Stimulated activated naive B cell treated with anti-CD40 and anti-IgM and Interleukin-4, amounts not matched to agents 10 μg/mL and 1 μg/mL and 100 μg/mL, for 72 hours (primary cell): Measurements from ENCODE around the gene CACNA1S.

Experiments used
- ATAC-seq, 2 donors: fragments of 150-1000 bp; cut with Tn5 transposase; replicated peaks; 2 replicates each; pipeline ENCODE4 v1.10.0; 2021; ENCODE audit warnings: moderate library complexity in 1 of 2
- DNase-seq: peaks from one replicate; pipeline ENCODE4 v3.0.0; 2021
- H3K27ac Mint-ChIP-seq: one replicate; pipeline ENCODE4 v1.8.0; 2022; ENCODE audit warnings: mild to moderate bottlenecking, mixed read lengths
- H3K27me3 Mint-ChIP-seq, 2 donors: one replicate each; pipeline ENCODE4 v1.8.0; 2022; ENCODE audit warnings: mixed read lengths in 2 of 2
- H3K36me3 Mint-ChIP-seq, 2 donors: one replicate each; pipeline ENCODE4 v1.8.0; 2022; ENCODE audit warnings: mixed read lengths in 2 of 2, mild to moderate bottlenecking in 1 of 2
- H3K4me1 Mint-ChIP-seq, 2 donors: one replicate each; pipeline ENCODE4 v1.8.0; 2022; ENCODE audit warnings: mixed read lengths in 2 of 2, mild to moderate bottlenecking in 1 of 2
- H3K4me3 Mint-ChIP-seq, 2 donors: one replicate each; pipeline ENCODE4 v1.8.0; 2022; ENCODE audit warnings: mild to moderate bottlenecking in 2 of 2, mixed read lengths in 2 of 2, moderate library complexity in 1 of 2
- H3K9me3 Mint-ChIP-seq, 2 donors: one replicate each; pipeline ENCODE4 v1.8.0; 2022; ENCODE audit warnings: mixed read lengths in 2 of 2, mild to moderate bottlenecking in 1 of 2

Gene CACNA1S

DNA sequence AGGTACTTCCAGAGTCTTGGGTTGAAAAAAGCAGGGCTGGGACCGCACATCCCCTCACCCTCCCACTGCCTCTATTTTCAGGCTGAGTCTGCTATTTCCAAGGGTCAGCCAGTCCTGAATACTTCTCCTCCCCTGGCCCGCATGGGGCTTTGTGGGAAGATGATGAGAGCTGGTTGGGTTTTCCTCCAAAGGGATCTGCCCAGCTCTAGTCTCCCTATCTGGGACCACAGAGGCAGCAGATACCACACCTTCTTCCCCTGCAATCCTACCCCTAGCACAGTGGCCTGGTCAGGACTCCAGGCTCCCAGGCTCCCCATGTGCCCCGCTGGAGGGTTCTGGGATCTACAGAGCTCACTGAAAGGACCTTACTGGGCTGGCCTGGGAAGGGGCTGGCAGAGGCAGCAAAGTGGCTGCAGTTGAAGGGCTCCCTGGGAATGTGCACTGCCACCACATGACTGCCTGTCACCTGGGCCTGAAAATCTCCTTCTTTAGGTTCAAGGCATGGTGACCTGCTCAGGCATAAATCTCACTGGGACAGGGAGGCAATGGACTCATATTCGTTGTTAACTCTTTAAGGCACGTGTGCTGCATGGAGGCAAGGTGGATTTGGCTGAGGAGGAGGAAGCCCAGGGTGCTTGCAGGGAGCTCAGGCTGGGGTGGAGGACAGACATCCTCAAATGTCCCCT, 13.1 kb downstream of the CACNA1S start:
- no peaks in the 10 kb centered on the region for H3K36me3 Mint-ChIP-seq
- no peaks in the 10 kb centered on the region for H3K9me3 Mint-ChIP-seq

DNA sequence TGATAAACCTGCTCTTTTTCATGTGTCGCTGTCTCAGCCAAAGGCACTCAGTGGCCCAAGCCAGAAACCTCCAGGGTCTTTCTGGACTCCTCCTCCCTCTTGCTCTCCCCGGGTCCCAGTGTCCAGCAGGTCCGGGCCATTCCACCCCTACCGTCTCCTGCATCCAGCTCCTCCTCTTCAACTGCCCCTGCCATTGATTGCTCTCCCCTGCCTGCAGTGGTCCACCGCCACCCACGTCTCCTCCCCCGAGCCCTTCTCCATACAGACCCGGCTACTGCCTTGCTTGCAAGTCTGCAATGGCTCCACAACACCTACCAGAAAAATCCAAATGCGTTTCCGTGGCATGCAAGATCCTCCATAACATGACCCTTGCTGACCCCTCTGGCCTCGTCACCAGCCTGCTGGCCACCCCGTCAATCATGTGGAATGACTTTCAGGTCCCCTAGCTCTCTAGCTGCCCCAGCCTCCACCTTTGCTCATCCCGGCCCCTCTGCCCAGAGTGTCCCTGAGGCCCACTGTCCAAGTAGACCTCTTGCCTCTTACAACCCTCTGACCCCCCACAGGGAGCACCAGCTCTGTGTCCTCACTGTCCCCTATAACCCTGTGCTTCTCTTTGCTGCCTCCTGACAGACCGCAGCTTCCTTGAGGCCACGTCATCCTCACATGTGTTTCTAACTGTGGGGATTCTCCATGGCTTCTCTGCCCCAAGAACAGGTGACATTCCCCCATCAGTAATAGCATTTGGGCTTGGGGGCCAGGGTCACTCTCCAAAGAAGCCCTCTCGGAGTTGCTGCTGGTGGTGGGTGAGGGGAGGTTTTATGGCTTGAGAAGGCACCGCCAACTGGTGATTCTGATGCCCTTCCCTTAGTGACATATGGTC, 15.0 kb downstream of the CACNA1S start:
- DNase-seq (no peak), ATAC-seq (no peak)
- Mint-ChIP-seq H3K27me3 (peaks cover 4 to 6% of the 10 kb centered on the region in 2 donors), H3K27ac (no peak overlapping the region), H3K36me3 (no peaks in the 10 kb centered on the region), H3K9me3 (no peaks in the 10 kb centered on the region), H3K4me3 (no peak overlapping the region), H3K4me1 (peaks cover 3 to 7% of the 10 kb centered on the region in 2 donors)

More for the DNA sequence above, 13.1 kb downstream of the CACNA1S start:
- no peak overlapping the region for H3K4me3 Mint-ChIP-seq
- peaks cover 4 to 6% of the 10 kb centered on the region in 2 donors for H3K27me3 Mint-ChIP-seq
- peaks cover 3 to 7% of the 10 kb centered on the region in 2 donors for H3K4me1 Mint-ChIP-seq
- no peak overlapping the region for H3K27ac Mint-ChIP-seq
- DNase-seq, result no peak
- ATAC-seq, result no peak

DNA sequence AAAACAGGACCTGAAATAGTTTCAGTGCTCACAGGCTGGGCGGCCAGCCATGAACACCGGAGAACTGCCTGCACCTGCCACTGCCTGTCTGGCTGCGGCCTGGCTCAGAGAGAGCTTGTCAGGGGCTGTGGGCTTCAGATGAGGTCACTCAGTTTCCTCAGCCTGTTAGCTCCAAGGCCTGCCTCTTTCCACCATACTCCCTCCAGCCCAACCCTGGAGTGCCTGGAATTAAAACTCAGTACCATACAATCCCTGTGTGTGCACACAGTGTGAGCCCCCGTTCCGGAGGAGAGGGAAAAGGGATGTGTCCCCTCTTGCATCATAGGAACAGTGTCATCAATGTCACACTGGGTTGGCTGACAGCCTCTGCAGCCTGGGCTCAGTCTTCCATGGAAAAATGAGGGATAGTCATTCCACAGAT, 16.2 kb downstream of the CACNA1S start:
- ATAC-seq, result peak; percentile 89 to 94
- no peak overlapping the region for H3K27ac Mint-ChIP-seq
- H3K4me3 Mint-ChIP-seq, result no peak overlapping the region
- H3K4me1 Mint-ChIP-seq, result peaks cover 3 to 7% of the 10 kb centered on the region in 2 donors
- DNase-seq, result peak; percentile 15
- no peaks in the 10 kb centered on the region for H3K36me3 Mint-ChIP-seq
- H3K27me3 Mint-ChIP-seq, result peaks cover 4 to 15% of the 10 kb centered on the region in 2 donors
- no peaks in the 10 kb centered on the region for H3K9me3 Mint-ChIP-seq

DNA sequence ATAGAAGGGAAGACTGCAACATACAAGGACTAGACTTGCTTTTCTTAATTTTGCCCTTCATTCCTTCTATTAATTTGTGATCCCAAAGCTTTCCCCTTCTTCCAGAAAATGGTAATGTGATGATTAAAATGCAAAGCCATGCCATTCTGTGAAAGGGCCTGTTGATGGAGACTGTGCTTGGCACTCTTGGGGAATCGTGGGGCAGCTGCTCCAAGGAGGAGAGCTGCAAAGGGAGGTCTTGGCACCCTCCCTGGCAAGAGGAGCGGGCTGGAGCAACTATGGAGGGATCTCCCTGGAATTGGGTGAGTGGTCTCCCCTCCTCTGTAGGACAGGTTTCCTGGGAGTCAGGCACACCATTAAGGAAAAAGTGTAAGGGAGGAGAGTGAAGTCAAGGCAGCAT, 16.6 kb downstream of the CACNA1S start:
- no peaks in the 10 kb centered on the region for H3K36me3 Mint-ChIP-seq
- H3K9me3 Mint-ChIP-seq, result no peaks in the 10 kb centered on the region
- no peak for DNase-seq
- H3K4me1 Mint-ChIP-seq, result peaks cover 3 to 7% of the 10 kb centered on the region in 2 donors
- H3K4me3 Mint-ChIP-seq, result no peak overlapping the region
- H3K27ac Mint-ChIP-seq, result no peak overlapping the region
- peaks cover 4 to 15% of the 10 kb centered on the region in 2 donors for H3K27me3 Mint-ChIP-seq
- ATAC-seq, result no peak

DNA sequence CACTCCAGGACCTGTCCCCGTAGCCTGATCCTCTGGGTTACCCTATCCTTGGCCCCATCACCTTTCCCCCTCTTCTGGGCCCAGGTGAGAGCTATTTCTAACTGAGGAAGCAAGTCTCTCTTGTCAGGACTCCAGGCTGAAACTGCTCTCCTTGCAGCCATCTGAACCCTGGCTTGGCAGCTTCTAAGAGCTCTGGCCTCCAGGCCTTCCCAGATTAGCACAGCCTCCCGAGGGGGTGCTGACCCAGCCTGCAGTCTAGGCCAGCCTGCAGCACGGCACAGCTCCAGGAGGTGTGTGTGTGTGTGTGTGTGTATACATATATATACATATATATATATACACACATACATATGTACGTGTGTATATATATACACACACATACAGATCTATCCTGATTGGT, 17.4 kb downstream of the CACNA1S start:
- Mint-ChIP-seq H3K27ac (no peak overlapping the region), H3K4me3 (no peak overlapping the region), H3K36me3 (no peaks in the 10 kb centered on the region), H3K27me3 (peaks cover 4 to 15% of the 10 kb centered on the region in 2 donors), H3K4me1 (peaks cover 3 to 7% of the 10 kb centered on the region in 2 donors), H3K9me3 (no peaks in the 10 kb centered on the region)
- DNase-seq (no peak), ATAC-seq (no peak)

DNA sequence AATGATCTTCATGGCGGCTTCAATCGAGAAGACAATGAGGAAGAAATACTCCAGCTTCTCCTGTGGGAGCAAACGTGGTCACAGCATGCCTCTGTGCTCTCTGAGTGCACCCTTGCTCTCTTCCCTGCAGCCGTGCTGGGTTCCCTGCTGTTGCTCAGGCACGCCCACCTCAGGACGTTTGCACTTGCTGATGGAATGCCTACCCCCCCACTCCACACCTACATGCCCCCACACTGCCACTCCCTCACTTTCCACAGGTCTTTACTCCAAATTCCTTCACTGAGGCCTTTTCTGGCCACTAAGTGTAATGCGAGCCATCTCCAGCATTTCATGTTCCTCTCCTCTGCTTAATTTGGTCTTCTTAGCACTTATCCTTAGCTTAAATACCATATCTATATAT, 18.3 kb downstream of the CACNA1S start:
- H3K9me3 Mint-ChIP-seq, result no peaks in the 10 kb centered on the region

DNA sequence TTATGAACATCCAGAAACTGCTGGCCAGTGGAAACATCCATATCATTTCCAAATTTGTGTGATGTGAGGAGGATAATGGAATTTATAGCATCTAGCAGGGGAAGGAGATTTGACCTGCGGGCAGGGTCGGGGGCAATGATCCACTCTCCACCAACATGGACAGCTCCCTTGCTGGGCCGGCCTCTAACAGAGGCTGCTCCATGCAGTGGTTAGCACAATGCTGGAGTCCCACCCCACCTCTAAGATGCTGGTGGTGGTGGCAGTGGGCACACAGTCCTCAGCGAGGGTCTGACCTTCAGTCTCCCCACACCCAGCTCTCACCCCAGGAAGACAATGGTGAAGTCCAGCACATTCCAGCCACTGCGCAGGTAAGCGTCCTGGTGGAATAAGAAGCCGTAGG, 18.7 kb downstream of the CACNA1S start:
- H3K4me1 Mint-ChIP-seq, result peaks cover 3 to 7% of the 10 kb centered on the region in 2 donors
- ATAC-seq (no peak), DNase-seq (no peak)
- no peak overlapping the region for H3K27ac Mint-ChIP-seq
- H3K9me3 Mint-ChIP-seq, result no peaks in the 10 kb centered on the region
- peaks cover 4 to 22% of the 10 kb centered on the region in 2 donors for H3K27me3 Mint-ChIP-seq
- H3K4me3 Mint-ChIP-seq, result no peak overlapping the region
- no peaks in the 10 kb centered on the region for H3K36me3 Mint-ChIP-seq

More for the DNA sequence above, 18.3 kb downstream of the CACNA1S start:
- no peaks in the 10 kb centered on the region for H3K36me3 Mint-ChIP-seq
- peaks cover 4 to 22% of the 10 kb centered on the region in 2 donors for H3K27me3 Mint-ChIP-seq
- H3K4me3 Mint-ChIP-seq, result no peak overlapping the region
- ATAC-seq (no peak), DNase-seq (no peak)
- H3K27ac Mint-ChIP-seq, result no peak overlapping the region
- H3K4me1 Mint-ChIP-seq, result peaks cover 3 to 7% of the 10 kb centered on the region in 2 donors

DNA sequence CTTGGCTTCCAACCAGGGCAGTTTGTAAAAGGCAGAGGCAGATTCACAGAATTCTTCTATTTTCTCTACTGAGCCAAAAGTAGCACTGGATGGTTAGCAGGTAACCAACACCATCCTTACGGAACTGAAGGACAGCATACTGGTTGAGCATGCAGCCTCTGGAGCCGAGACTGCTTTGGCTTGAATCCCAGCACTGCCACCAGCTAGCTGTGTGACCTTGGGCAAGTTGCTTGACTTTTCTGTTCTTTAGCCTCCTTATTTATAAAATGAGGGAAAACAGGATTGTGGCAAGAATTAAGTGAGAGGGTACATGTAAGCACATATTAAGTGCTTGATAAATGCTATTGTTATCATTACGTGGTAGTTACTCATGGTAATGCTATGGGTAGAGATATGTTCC, 19.5 kb downstream of the CACNA1S start:
- peaks cover 3 to 7% of the 10 kb centered on the region in 2 donors for H3K4me1 Mint-ChIP-seq

DNA sequence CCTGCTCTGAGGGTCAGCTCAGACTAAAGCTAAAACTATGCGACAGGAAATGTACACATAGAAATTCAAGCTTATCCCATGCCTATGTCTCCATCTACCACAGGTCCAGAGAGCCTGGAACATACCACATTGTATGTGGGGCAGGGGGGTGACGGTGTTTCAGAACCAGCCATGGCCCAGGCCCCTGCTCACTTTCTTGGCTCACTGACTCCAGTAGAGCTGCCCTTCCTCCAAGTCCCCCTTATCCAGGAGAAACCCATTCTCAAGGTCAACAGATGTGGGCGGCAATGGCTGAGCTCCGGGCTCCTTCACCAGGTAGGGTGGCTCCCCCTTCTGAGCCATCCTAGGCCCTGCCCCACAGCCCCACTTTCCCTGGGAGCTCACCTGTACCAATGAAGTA, 21.0 kb downstream of the CACNA1S start:
- peaks cover 3 to 7% of the 10 kb centered on the region in 2 donors for H3K4me1 Mint-ChIP-seq
- no peak overlapping the region for H3K27ac Mint-ChIP-seq
- H3K36me3 Mint-ChIP-seq, result no peaks in the 10 kb centered on the region
- ATAC-seq, result no peak
- peaks cover 8 to 27% of the 10 kb centered on the region in 2 donors for H3K27me3 Mint-ChIP-seq
- no peak overlapping the region for H3K4me3 Mint-ChIP-seq
- no peaks in the 10 kb centered on the region for H3K9me3 Mint-ChIP-seq
- DNase-seq, result no peak

More for the DNA sequence above, 19.5 kb downstream of the CACNA1S start:
- DNase-seq (no peak), ATAC-seq (no peak)
- H3K9me3 Mint-ChIP-seq, result no peaks in the 10 kb centered on the region
- H3K4me3 Mint-ChIP-seq, result no peak overlapping the region
- H3K27me3 Mint-ChIP-seq, result peaks cover 9 to 28% of the 10 kb centered on the region in 2 donors
- no peaks in the 10 kb centered on the region for H3K36me3 Mint-ChIP-seq
- no peak overlapping the region for H3K27ac Mint-ChIP-seq

DNA sequence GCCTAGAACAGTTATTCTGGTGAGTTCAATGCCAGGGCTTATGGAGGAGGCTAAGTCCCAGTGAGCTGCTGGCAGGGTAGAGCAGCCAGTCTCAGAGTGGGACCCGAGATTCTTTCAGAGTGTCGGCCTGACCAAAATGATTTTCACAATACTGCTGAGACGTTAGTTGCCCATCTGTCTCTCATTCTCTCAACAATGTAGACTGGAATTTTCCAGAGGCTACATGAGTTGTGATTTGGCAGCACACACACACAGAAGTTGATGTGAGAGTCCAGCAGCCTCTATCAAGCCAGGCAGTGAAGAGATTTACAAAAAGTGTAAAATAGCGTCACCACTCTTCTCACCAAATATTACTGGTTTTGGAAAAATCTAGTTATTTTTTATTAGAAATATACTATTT, 21.7 kb downstream of the CACNA1S start:
- Mint-ChIP-seq H3K9me3 (no peaks in the 10 kb centered on the region), H3K4me1 (peaks cover under 1% of the 10 kb centered on the region in 2 donors), H3K36me3 (no peaks in the 10 kb centered on the region), H3K27me3 (peaks cover 8 to 27% of the 10 kb centered on the region in 2 donors), H3K4me3 (no peak overlapping the region), H3K27ac (no peak overlapping the region)
- no peak for ATAC-seq
- DNase-seq, result no peak

DNA sequence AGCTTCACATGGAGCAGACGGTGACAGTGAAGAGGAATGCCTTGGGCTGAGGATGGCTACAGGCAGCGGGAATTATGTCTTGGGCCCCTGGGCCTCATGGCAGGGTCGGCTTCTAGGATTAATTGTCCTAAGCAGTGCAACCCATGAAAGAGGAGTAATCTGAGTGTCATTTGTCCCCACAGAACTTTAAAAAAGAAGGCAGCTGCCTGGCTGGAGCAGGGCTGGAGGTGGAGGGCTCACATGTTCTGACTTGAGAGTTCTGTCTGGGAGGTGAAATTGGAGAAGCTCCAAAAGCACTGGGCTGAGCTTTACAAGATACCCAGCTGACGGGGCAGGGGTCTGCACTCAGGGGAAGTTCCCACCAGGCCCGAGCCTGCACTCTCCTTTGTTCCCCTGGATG, 22.6 kb downstream of the CACNA1S start:
- ATAC-seq (no peak), DNase-seq (no peak)
- peaks cover 8 to 34% of the 10 kb centered on the region in 2 donors for H3K27me3 Mint-ChIP-seq
- H3K4me1 Mint-ChIP-seq, result no peaks in the 10 kb centered on the region
- H3K36me3 Mint-ChIP-seq, result no peaks in the 10 kb centered on the region
- no peaks in the 10 kb centered on the region for H3K9me3 Mint-ChIP-seq
- H3K27ac Mint-ChIP-seq, result no peak overlapping the region
- no peak overlapping the region for H3K4me3 Mint-ChIP-seq

DNA sequence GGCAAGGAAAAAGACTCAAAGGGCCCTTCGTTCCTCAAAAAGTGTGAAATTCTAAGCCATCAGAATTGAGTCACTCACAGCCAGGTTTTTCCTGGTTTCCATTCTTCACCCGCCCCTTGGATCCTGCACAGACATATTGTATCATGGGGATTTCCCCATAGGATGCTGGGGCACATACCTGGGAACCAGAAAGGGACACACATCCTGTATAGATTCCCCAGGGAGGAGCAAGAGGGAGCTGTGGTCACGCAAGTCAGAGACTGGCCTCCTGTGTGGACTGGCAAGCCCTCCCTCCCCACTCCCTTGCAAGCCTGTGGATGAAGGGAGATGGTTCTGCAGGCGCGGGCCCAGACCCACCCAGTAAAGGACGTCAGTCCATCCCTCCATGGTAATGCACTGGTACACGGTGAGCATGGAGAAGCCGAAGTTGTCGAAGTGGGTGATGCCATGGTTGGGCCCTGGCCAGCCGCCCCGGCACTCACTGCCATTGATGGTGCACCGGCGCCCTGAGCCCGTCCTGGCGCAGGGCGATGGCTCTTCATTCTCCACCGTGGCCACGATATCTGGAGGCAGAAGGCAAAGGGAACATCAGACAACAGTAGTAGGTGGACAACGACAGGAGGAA, 23.2 kb downstream of the CACNA1S start:
- DNase-seq, result no peak
- no peak for ATAC-seq

DNA sequence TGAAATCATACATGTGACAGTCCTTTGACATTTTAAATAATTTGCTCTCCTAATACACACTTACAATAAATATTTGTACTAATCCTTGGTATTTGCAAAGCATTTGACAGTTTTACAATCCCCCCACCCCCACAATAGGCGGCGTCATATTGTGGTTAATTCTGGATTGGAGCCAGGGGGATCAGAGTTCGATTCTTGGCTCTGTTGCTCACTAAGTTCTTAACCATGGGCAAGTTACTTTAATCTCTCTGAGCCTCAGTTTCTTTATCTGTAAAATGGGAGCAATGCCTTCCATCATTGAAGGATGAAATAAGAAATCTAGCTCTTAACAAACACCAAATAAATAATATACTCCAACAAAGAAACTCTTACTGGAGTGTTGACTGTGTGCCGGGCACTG, 23.8 kb downstream of the CACNA1S start:
- ATAC-seq, result no peak
- DNase-seq, result no peak
- peaks cover 12 to 36% of the 10 kb centered on the region in 2 donors for H3K27me3 Mint-ChIP-seq
- no peak overlapping the region for H3K27ac Mint-ChIP-seq
- no peaks in the 10 kb centered on the region for H3K9me3 Mint-ChIP-seq
- no peaks in the 10 kb centered on the region for H3K36me3 Mint-ChIP-seq
- H3K4me1 Mint-ChIP-seq, result no peaks in the 10 kb centered on the region
- H3K4me3 Mint-ChIP-seq, result no peak overlapping the region

More for the DNA sequence above, 23.2 kb downstream of the CACNA1S start:
- H3K27me3 Mint-ChIP-seq, result peaks cover 12 to 36% of the 10 kb centered on the region in 2 donors
- no peak overlapping the region for H3K27ac Mint-ChIP-seq
- H3K4me3 Mint-ChIP-seq, result no peak overlapping the region
- H3K4me1 Mint-ChIP-seq, result no peaks in the 10 kb centered on the region
- no peaks in the 10 kb centered on the region for H3K36me3 Mint-ChIP-seq
- H3K9me3 Mint-ChIP-seq, result no peaks in the 10 kb centered on the region

DNA sequence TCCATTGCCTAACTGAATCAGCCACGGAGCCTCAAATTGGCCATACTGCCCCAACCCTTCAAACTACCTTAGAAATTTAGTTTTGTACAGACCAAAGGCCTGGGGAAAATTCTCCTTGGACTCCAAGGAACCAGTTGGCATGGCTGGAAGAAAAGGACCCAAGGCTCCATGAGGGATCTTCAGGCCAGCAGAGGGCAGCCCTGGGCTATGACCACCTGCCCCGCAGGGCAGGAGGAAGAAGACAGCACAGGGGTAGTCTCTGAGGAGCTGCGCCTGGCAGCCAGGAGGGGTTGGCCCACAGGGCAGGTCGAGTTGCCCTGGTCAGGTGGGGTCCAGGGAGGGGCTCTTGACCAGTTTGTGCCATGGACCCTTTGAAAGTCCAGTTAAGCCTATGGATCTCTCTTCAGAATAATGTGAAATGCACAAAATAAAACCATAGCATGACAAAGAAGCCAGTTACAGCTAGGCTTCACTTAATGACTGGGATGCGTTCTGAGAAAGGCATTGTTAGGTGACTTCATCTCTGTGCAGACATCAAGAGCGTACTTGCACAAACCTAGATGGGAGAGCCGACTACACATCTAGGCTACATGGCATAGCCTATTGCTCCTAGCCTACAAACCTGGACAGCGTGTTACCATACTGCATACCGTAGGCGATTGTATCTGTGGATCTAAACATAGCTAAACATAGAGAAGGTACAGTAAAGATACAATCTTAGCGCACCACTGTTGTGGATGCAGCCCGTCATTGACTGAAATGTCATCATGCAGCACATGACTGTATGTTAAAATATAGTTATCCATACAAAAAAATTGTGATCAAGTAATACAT, 26.1 kb downstream of the CACNA1S start:
- ATAC-seq, result peak; percentile 69 to 75
- Mint-ChIP-seq H3K9me3 (no peaks in the 10 kb centered on the region), H3K4me1 (no peaks in the 10 kb centered on the region), H3K4me3 (no peak overlapping the region), H3K36me3 (no peaks in the 10 kb centered on the region), H3K27me3 (peaks cover 12 to 28% of the 10 kb centered on the region in 2 donors), H3K27ac (no peak overlapping the region)
- DNase-seq, result no peak
